WTC11 (cell line): ENCODE measurements around the gene MGMT. TPM values are rescaled to one million over a fixed set of nuclear protein-coding genes. Genes with fewer than 3 reads are reported as not detected.

ENCODE experiments used
- ATAC-seq: fragments of 200-7000 bp; cut with Tn5 transposase; 2 replicates; pipeline ENCODE4 v1.10.0; 2021; ENCODE audit warnings: mild to moderate bottlenecking, moderate library complexity
- CTCF ChIA-PET: fragments of 300-600 bp; sonication (Branson Sonifier 250); formaldehyde crosslinking; loops from one replicate; lab custom pipeline; 2021; ENCODE audit warnings: antibody characterized with exemption; lab: Charles Lee
- POLR2A ChIA-PET: fragments of 350-600 bp; sonication (Branson Sonifier 250); formaldehyde crosslinking; loops from one replicate; lab custom pipeline; 2021; ENCODE audit warnings: antibody characterized with exemption; lab: Charles Lee
- DNase-seq: peaks from one replicate; pipeline ENCODE4 v3.0.0; 2021; ENCODE audit warnings: low spot score
- H3K27ac Mint-ChIP-seq: 2 replicates; pipeline ENCODE4 v1.8.0; 2021; ENCODE audit warnings: mixed read lengths
- H3K27me3 Mint-ChIP-seq: 2 replicates; pipeline ENCODE4 v1.8.0; 2021; ENCODE audit warnings: low read depth, mild to moderate bottlenecking, moderate library complexity, mixed read lengths
- H3K36me3 Mint-ChIP-seq: 2 replicates; pipeline ENCODE4 v1.8.0; 2021; ENCODE audit warnings: mixed read lengths
- H3K4me1 Mint-ChIP-seq: 2 replicates; pipeline ENCODE4 v1.8.0; 2022; ENCODE audit warnings: mixed read lengths
- H3K4me3 Mint-ChIP-seq: 2 replicates; pipeline ENCODE4 v1.8.0; 2021; ENCODE audit warnings: mild to moderate bottlenecking, moderate library complexity, mixed read lengths
- H3K9me3 Mint-ChIP-seq: 2 replicates; pipeline ENCODE4 v1.8.0; 2021; ENCODE audit warnings: mixed read lengths
- CREM ChIP-seq: sonication (generic); formaldehyde crosslinking; IDR thresholded peaks from 2 replicates; pipeline ENCODE4 v1.8.1; 2022; ENCODE audit warnings: mild to moderate bottlenecking, missing genetic modification reagents, moderate library complexity
- FOXK1 ChIP-seq: sonication (generic); formaldehyde crosslinking; IDR thresholded peaks from 2 replicates; pipeline ENCODE4 v1.8.0; 2022; ENCODE audit warnings: mild to moderate bottlenecking, moderate library complexity, missing genetic modification reagents
- HMGA2 ChIP-seq: fragments of 250-450 bp; sonication (Bioruptor Pico); IDR thresholded peaks from 2 replicates; pipeline ENCODE4 v1.4.0; 2021; ENCODE audit warnings: mild to moderate bottlenecking, moderate library complexity
- NFATC4 ChIP-seq: fragments of 250-450 bp; sonication (Bioruptor Pico); IDR thresholded peaks from 2 replicates; pipeline ENCODE4 v1.9.0; 2021; ENCODE audit warnings: mild to moderate bottlenecking
- SMAD3 ChIP-seq: sonication (generic); formaldehyde crosslinking; IDR thresholded peaks from 2 replicates; pipeline ENCODE4 v1.8.0; 2022; ENCODE audit warnings: missing genetic modification reagents, mild to moderate bottlenecking, borderline replicate concordance
- SP1 ChIP-seq: sonication (generic); formaldehyde crosslinking; conservative IDR thresholded peaks from 2 replicates; pipeline ENCODE4 v1.8.1; 2022; ENCODE audit warnings: missing genetic modification reagents
- TEAD4 ChIP-seq: sonication (generic); formaldehyde crosslinking; IDR thresholded peaks from 2 replicates; pipeline ENCODE4 v1.8.0; 2022; ENCODE audit warnings: mild to moderate bottlenecking, missing genetic modification reagents
- TP53 ChIP-seq: sonication (generic); formaldehyde crosslinking; IDR thresholded peaks from 2 replicates; pipeline ENCODE4 v1.8.1; 2023; ENCODE audit warnings: mild to moderate bottlenecking, missing genetic modification reagents
- USF1 ChIP-seq: sonication (generic); formaldehyde crosslinking; IDR thresholded peaks from 2 replicates; pipeline ENCODE4 v1.8.0; 2022; ENCODE audit warnings: mild to moderate bottlenecking, missing genetic modification reagents
- ZNF317 ChIP-seq: sonication (generic); formaldehyde crosslinking; IDR thresholded peaks from 2 replicates; pipeline ENCODE4 v1.8.1; 2023; ENCODE audit warnings: low read depth, mild to moderate bottlenecking, moderate library complexity, missing genetic modification reagents, borderline replicate concordance
- ZNF512 ChIP-seq: sonication (generic); formaldehyde crosslinking; IDR thresholded peaks from 2 replicates; pipeline ENCODE4 v1.8.1; 2022; ENCODE audit warnings: missing genetic modification reagents, borderline replicate concordance
- ZNF532 ChIP-seq: fragments of 250-450 bp; sonication (Bioruptor Pico); IDR thresholded peaks from 2 replicates; pipeline ENCODE4 v1.9.0; 2021; ENCODE audit warnings: mild to moderate bottlenecking, borderline replicate concordance
- ZSCAN18 ChIP-seq: fragments of 250-450 bp; sonication (Bioruptor Pico); IDR thresholded peaks from 2 replicates; pipeline ENCODE4 v2.1.2; 2022; ENCODE audit warnings: mild to moderate bottlenecking, moderate library complexity
- total RNA-seq: library from RNA; stranded (reverse); gene quantifications from 3 replicates; pipeline ENCODE4 v1.2.3, GENCODE V29; 2021
- TF ChIP-seq, protein P1 (sequence below): sonication (generic); formaldehyde crosslinking; IDR thresholded peaks from 2 replicates; pipeline ENCODE4 v1.8.1; 2022; ENCODE audit warnings: low read depth, mild to moderate bottlenecking, moderate library complexity, missing genetic modification reagents, borderline replicate concordance
- TF ChIP-seq, protein P2 (sequence below): sonication (generic); formaldehyde crosslinking; IDR thresholded peaks from 2 replicates; pipeline ENCODE4 v1.8.1; 2023; ENCODE audit warnings: mild to moderate bottlenecking, missing genetic modification reagents, moderate library complexity
- TF ChIP-seq, protein P3 (sequence below): sonication (generic); formaldehyde crosslinking; IDR thresholded peaks from 2 replicates; pipeline ENCODE4 v1.8.0; 2022; ENCODE audit warnings: missing genetic modification reagents

Gene MGMT
- total RNA-seq, 1 experiment from 2014 or later: 11.8 TPM

DNA sequence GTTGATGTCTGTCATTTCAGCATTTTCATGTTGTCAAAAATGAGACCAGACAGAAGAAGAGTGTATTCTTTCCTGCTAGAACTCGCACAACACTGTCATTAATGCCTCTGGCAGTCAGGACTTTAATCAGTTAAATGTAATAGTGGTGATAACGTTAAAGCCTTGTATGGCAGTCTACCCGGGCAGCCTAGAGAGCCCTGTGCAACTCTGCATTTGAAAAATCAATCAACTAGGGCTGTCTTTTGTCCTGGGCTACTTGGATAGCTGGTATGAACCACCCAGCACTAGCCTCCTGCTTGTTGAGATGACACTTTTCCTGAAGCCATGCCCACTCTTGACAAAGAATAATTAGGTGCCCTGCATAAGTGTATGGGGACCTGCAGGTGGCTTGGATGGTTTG is 19.8 kb downstream of the MGMT start:
- no peak for ATAC-seq
- no peaks in the 10 kb centered on the region for H3K4me1 Mint-ChIP-seq
- peaks cover 69% of the 10 kb centered on the region for H3K9me3 Mint-ChIP-seq
- CTCF ChIA-PET: no interaction called here
- TF ChIP-seq ZSCAN18: no peak
- TF ChIP-seq, protein P1, sequence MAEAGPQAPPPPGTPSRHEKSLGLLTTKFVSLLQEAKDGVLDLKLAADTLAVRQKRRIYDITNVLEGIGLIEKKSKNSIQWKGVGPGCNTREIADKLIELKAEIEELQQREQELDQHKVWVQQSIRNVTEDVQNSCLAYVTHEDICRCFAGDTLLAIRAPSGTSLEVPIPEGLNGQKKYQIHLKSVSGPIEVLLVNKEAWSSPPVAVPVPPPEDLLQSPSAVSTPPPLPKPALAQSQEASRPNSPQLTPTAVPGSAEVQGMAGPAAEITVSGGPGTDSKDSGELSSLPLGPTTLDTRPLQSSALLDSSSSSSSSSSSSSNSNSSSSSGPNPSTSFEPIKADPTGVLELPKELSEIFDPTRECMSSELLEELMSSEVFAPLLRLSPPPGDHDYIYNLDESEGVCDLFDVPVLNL: no peak
- no peak for TF ChIP-seq TEAD4
- H3K27me3 Mint-ChIP-seq: no peaks in the 10 kb centered on the region
- POLR2A ChIA-PET: no interaction called here
- no peak for DNase-seq
- H3K36me3 Mint-ChIP-seq: peaks cover 67% of the 10 kb centered on the region
- no peak overlapping the region for H3K27ac Mint-ChIP-seq
- no peak overlapping the region for H3K4me3 Mint-ChIP-seq

DNA sequence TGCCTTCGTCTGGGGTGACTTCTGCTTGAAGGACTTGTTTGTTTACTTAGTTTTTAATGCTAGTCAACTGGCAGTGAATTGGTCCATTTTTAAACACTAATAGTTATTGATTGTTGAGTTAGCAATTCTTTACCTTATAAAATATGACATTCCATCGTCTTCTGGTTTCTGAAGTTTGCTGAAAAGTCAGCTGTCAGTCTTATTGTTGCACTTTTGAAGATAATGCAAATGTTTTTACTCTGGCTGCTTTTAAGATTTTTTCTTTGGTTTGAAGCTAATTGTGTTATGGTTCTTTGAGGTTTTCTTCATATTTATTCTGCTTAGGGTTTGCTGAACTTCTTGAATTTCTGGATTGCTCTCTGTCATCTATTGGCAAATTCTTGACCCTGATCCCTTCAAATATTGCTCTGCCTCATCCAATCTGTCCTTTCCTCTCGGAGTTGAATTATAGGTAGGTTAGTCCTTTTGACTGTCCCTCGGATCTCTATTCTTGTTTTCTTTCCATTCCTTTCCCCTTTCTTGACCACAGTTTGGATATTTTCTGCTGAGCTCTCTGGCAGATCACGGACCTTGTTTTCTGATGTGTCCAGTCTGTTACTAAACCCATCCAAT is 24.2 kb downstream of the MGMT start:
- TF ChIP-seq, protein P2, sequence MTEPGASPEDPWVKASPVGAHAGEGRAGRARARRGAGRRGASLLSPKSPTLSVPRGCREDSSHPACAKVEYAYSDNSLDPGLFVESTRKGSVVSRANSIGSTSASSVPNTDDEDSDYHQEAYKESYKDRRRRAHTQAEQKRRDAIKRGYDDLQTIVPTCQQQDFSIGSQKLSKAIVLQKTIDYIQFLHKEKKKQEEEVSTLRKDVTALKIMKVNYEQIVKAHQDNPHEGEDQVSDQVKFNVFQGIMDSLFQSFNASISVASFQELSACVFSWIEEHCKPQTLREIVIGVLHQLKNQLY (CRISPR knock-in tag): no peak
- TF ChIP-seq ZNF317 (CRISPR knock-in tag): peak; percentile 99
- CTCF ChIA-PET: no interaction called here
- Mint-ChIP-seq H3K36me3 (peaks cover 45% of the 10 kb centered on the region), H3K27ac (no peak overlapping the region), H3K9me3 (peaks cover 44% of the 10 kb centered on the region), H3K4me1 (peaks cover 18% of the 10 kb centered on the region), H3K4me3 (no peak overlapping the region), H3K27me3 (no peaks in the 10 kb centered on the region)
- POLR2A ChIA-PET: no interaction called here
- no peak for DNase-seq
- no peak for ATAC-seq

- POLR2A ChIA-PET: no interaction called here
- DNase-seq: no peak
- peaks cover 54% of the 10 kb centered on the region for H3K9me3 Mint-ChIP-seq
- CTCF ChIA-PET: no interaction called here
- no peak overlapping the region for H3K4me3 Mint-ChIP-seq
- H3K27ac Mint-ChIP-seq: no peak overlapping the region
- peaks cover 59% of the 10 kb centered on the region for H3K36me3 Mint-ChIP-seq
- no peak for ATAC-seq
- H3K27me3 Mint-ChIP-seq: no peaks in the 10 kb centered on the region
- H3K4me1 Mint-ChIP-seq: peaks cover 19% of the 10 kb centered on the region
- TF ChIP-seq USF1 (no peak), SP1 (CRISPR knock-in tag) (no peak), SMAD3 (CRISPR knock-in tag) (no peak), ZNF532 (CRISPR knock-in tag) (no peak), NFATC4 (no peak), HMGA2 (CRISPR knock-in tag) (no peak), FOXK1 (CRISPR knock-in tag) (no peak), ZNF512 (CRISPR knock-in tag) (no peak), CREM (CRISPR knock-in tag) (no peak), TP53 (CRISPR knock-in tag) (no peak)
- TF ChIP-seq, protein P1: no peak
- TF ChIP-seq, protein P3, sequence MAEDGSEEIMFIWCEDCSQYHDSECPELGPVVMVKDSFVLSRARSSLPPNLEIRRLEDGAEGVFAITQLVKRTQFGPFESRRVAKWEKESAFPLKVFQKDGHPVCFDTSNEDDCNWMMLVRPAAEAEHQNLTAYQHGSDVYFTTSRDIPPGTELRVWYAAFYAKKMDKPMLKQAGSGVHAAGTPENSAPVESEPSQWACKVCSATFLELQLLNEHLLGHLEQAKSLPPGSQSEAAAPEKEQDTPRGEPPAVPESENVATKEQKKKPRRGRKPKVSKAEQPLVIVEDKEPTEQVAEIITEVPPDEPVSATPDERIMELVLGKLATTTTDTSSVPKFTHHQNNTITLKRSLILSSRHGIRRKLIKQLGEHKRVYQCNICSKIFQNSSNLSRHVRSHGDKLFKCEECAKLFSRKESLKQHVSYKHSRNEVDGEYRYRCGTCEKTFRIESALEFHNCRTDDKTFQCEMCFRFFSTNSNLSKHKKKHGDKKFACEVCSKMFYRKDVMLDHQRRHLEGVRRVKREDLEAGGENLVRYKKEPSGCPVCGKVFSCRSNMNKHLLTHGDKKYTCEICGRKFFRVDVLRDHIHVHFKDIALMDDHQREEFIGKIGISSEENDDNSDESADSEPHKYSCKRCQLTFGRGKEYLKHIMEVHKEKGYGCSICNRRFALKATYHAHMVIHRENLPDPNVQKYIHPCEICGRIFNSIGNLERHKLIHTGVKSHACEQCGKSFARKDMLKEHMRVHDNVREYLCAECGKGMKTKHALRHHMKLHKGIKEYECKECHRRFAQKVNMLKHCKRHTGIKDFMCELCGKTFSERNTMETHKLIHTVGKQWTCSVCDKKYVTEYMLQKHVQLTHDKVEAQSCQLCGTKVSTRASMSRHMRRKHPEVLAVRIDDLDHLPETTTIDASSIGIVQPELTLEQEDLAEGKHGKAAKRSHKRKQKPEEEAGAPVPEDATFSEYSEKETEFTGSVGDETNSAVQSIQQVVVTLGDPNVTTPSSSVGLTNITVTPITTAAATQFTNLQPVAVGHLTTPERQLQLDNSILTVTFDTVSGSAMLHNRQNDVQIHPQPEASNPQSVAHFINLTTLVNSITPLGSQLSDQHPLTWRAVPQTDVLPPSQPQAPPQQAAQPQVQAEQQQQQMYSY: no peak
Observed at GRCh38 chr10:129494176-129494575, 27.1 kb downstream of the MGMT start.
